ENCODE measurements around the gene TBC1D22A. TPM values are rescaled to one million over a fixed set of nuclear protein-coding genes. Genes with fewer than 3 reads are reported as not detected.

The TBC1D22A gene
- total RNA-seq, 2 donors from 2014 or later, result 21.5 to 23.1 TPM

DNA sequence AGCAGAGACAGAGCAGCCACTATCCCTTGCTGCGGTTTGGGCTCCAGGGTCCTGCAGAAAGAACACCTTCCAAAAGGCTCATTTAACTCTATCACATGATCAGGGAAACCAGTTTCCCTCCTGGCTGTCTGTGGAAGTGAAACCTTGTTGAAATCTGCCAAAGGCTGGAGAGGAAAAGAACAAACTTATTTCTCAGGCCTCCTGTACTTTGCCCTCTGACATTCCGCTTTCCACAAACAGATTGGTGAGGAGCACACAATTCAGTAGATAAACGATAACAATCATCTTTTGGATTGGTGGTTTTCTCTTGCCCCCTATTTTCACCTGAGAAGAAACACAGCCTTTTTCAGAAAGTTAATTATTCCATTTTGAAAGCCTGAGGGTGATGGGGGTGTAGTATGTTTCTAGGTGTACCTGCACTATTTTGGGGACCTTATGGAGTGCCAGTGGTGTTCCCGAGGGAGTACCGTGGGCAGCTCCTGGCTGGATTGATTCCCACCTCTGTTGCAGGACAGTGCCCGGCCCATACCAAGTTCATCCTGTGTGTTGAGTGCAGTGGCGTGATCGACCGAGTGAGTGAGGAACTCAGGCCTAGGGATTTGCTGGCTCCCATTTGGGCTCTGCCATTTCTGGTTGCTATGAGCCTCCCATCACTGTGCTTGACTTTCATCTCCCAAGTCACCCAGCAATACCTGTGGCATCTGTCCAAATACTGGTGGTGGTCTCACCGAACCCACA, 102.0 kb downstream of the TBC1D22A start:
- whole genome bisulfite sequencing, 2 donors, result 63 to 70% methylated on average over 10 of the region's 10 CpGs
- peak; percentile 21 for ATAC-seq
- TF ChIP-seq, protein P1, sequence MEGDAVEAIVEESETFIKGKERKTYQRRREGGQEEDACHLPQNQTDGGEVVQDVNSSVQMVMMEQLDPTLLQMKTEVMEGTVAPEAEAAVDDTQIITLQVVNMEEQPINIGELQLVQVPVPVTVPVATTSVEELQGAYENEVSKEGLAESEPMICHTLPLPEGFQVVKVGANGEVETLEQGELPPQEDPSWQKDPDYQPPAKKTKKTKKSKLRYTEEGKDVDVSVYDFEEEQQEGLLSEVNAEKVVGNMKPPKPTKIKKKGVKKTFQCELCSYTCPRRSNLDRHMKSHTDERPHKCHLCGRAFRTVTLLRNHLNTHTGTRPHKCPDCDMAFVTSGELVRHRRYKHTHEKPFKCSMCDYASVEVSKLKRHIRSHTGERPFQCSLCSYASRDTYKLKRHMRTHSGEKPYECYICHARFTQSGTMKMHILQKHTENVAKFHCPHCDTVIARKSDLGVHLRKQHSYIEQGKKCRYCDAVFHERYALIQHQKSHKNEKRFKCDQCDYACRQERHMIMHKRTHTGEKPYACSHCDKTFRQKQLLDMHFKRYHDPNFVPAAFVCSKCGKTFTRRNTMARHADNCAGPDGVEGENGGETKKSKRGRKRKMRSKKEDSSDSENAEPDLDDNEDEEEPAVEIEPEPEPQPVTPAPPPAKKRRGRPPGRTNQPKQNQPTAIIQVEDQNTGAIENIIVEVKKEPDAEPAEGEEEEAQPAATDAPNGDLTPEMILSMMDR (IDR thresholded peaks at IDR 0.05), result no peak
- TF ChIP-seq POLR2A (IDR thresholded peaks at IDR 0.05), result no peak
- Histone ChIP-seq H3K4me1 (peaks cover 17% of the 10 kb centered on the region), H3K27ac (peak overlapping the region in 1 of 4 donors; percentile 24), H3K27me3 (no peaks in the 10 kb centered on the region), H3K9me3 (no peaks in the 10 kb centered on the region), H3K4me3 (no peak overlapping the region), H3K36me3 (replicated peaks in 1 of 2; ENCODE audit: insufficient read depth in 1 of 2, low read depth in 2 of 2) (no peaks in the 10 kb centered on the region)
- intact Hi-C loops (cut with DNase I), result no loop called here
- DNase-seq, result no peak

DNA sequence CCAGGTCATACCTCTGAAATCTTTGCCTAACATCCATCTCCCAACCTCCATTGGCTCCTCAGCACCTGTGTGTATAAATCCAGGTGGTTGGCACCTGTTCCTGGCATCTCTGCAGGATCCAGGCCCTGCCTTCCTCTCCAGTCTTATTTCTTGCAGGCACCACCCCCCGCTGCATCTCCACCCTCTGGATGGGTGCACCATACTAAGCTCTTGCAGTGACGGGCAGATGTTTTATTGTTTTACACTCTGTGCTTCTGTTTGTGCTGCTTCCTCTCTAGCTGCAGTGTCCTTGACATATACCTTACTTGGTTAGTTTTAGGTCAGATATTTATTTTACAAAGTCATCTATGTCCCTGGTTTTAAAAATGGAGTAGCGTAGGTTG, 102.6 kb downstream of the TBC1D22A start:
- DNase-seq, result no peak
- Histone ChIP-seq H3K27ac (no peak overlapping the region), H3K36me3 (replicated peaks in 1 of 2; ENCODE audit: insufficient read depth in 1 of 2, low read depth in 2 of 2) (no peaks in the 10 kb centered on the region), H3K4me3 (no peak overlapping the region), H3K27me3 (no peaks in the 10 kb centered on the region), H3K4me1 (peaks cover 17% of the 10 kb centered on the region), H3K9me3 (no peaks in the 10 kb centered on the region)
- 97 to 100% methylated on average over 3 of the region's 3 CpGs for WGBS, 2 donors
- ATAC-seq, result no peak
- intact Hi-C loops (cut with DNase I), result no loop called here
- TF ChIP-seq POLR2A (IDR thresholded peaks at IDR 0.05), result no peak
- TF ChIP-seq, protein P1 (IDR thresholded peaks at IDR 0.05), result no peak

DNA sequence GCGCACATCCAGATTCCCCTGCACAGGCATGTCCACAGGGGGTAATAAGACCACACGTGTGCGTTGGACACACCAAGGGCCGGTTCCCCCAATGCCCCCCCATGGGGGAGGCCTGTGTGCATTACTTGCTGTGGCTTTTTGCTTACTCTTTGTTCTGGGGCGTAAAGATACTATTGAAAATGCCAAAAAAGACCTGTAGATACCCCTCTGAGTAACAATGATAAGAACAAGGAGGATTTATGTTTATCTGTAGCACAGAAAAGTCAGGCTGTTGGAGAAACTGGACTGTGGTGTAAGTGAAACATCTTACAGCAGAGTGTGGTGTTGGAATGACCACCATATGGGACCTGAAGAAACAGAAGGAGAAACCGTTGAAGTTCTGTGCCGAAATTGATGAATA, 103.2 kb downstream of the TBC1D22A start:
- Histone ChIP-seq H3K27ac (no peak overlapping the region), H3K36me3 (replicated peaks in 1 of 2; ENCODE audit: insufficient read depth in 1 of 2, low read depth in 2 of 2) (no peaks in the 10 kb centered on the region), H3K9me3 (no peaks in the 10 kb centered on the region), H3K4me3 (no peak overlapping the region), H3K4me1 (peaks cover 17% of the 10 kb centered on the region), H3K27me3 (no peaks in the 10 kb centered on the region)
- TF ChIP-seq, protein P1 (IDR thresholded peaks at IDR 0.05), result no peak
- TF ChIP-seq POLR2A (IDR thresholded peaks at IDR 0.05), result no peak
- 94 to 98% methylated on average over 7 of the region's 7 CpGs for WGBS, 2 donors
- ATAC-seq, result no peak
- intact Hi-C loops (cut with DNase I), result no loop called here
- DNase-seq, result no peak

DNA sequence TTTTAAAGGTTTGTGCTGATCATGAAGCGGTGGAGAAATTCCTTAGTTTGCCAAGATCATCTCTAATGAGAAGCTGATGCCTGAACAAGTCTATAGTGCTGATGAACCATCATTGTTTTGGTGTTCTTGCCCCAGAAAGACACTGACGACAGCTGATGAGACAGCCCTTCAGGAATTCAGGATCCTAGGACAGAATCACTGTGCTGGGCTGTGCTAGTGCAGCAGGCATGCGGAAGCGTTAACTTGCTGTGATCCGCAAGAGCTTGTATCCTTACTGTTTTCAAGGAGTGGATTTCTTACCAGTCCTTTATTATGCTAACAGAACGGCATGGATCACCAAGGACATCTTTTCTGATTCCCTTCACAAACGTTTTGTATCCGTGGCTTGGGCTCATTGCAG, 104.1 kb downstream of the TBC1D22A start:
- Histone ChIP-seq H3K27me3 (no peaks in the 10 kb centered on the region), H3K4me3 (no peak overlapping the region), H3K36me3 (replicated peaks in 1 of 2; ENCODE audit: insufficient read depth in 1 of 2, low read depth in 2 of 2) (no peaks in the 10 kb centered on the region), H3K4me1 (peaks cover 17% of the 10 kb centered on the region), H3K27ac (no peak overlapping the region), H3K9me3 (no peaks in the 10 kb centered on the region)
- no peak for TF ChIP-seq POLR2A (IDR thresholded peaks at IDR 0.05)
- TF ChIP-seq, protein P1 (IDR thresholded peaks at IDR 0.05), result no peak
- ATAC-seq, result no peak
- WGBS, 2 donors, result 90 to 93% methylated on average over 8 of the region's 8 CpGs
- intact Hi-C loops (cut with DNase I), result no loop called here
- no peak for DNase-seq

DNA sequence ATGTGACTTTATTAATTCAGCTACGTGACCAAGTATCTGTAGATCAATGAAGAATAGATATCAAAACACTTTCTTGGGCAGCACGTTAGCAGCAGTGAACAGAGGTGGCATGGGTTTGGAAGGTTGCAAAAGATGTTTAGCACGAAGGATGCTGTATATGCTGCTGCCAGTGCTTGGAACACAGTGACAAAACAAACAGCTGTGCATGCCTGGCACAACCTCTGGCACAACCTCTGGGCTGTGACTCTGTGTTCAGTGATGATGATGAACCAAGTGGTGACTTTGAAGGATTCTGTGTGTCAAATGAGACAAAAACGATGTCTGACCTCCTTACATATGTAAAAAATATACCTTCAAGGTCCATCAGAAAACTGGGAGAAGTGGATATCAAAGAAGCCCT, 104.7 kb downstream of the TBC1D22A start:
- no peaks in the 10 kb centered on the region for H3K36me3 ChIP-seq (replicated peaks in 1 of 2; ENCODE audit: insufficient read depth in 1 of 2, low read depth in 2 of 2)
- no peak overlapping the region for H3K4me3 ChIP-seq
- H3K9me3 ChIP-seq, result no peaks in the 10 kb centered on the region
- no peak for ATAC-seq
- no peak overlapping the region for H3K27ac ChIP-seq
- TF ChIP-seq POLR2A (IDR thresholded peaks at IDR 0.05), result no peak
- TF ChIP-seq, protein P1 (IDR thresholded peaks at IDR 0.05), result no peak
- intact Hi-C loops (cut with DNase I), result no loop called here
- no peaks in the 10 kb centered on the region for H3K27me3 ChIP-seq
- peaks cover 17% of the 10 kb centered on the region for H3K4me1 ChIP-seq
- WGBS, 2 donors, result 93 to 97% methylated on average over 4 of the region's 4 CpGs
- DNase-seq, result no peak
